ENCODE data around the gene ELMO1. TPM values are rescaled to one million over a fixed set of nuclear protein-coding genes. Genes with fewer than 3 reads are reported as not detected.

Gene ELMO1
- total RNA-seq, 1 donor from 2014 or later, result 151 TPM

- H3K4me1 Mint-ChIP-seq (ENCODE audit: unreplicated experiment), result no peaks in the 10 kb centered on the region
- H3K36me3 Mint-ChIP-seq (ENCODE audit: low read depth, unreplicated experiment), result peaks cover 18% of the 10 kb centered on the region
- DNase-seq (ENCODE audit: low spot score), result no peak
- H3K4me3 Mint-ChIP-seq (ENCODE audit: unreplicated experiment), result no peak overlapping the region
- H3K9me3 Mint-ChIP-seq (ENCODE audit: unreplicated experiment), result no peaks in the 10 kb centered on the region
- TF ChIP-seq CTCF (IDR thresholded peaks at IDR 0.05; ENCODE audit: unreplicated experiment), result no peak
- peaks cover 12% of the 10 kb centered on the region for H3K27me3 Mint-ChIP-seq (ENCODE audit: unreplicated experiment)
- H3K27ac Mint-ChIP-seq (ENCODE audit: unreplicated experiment), result no peak overlapping the region
These were observed 542.8 kb downstream of the ELMO1 start for GRCh38 chr7:36905841-36906240.

GRCh38 chr7:36904802-36905201 is 543.9 kb downstream of the ELMO1 start:
- Mint-ChIP-seq H3K27ac (ENCODE audit: unreplicated experiment) (no peak overlapping the region), H3K36me3 (ENCODE audit: low read depth, unreplicated experiment) (peaks cover 18% of the 10 kb centered on the region), H3K27me3 (ENCODE audit: unreplicated experiment) (peaks cover 17% of the 10 kb centered on the region), H3K9me3 (ENCODE audit: unreplicated experiment) (no peaks in the 10 kb centered on the region), H3K4me3 (ENCODE audit: unreplicated experiment) (no peak overlapping the region), H3K4me1 (ENCODE audit: unreplicated experiment) (no peaks in the 10 kb centered on the region)
- TF ChIP-seq CTCF (IDR thresholded peaks at IDR 0.05; ENCODE audit: unreplicated experiment), result no peak
- DNase-seq (ENCODE audit: low spot score), result no peak

- no peak for DNase-seq (ENCODE audit: low spot score)
- H3K4me3 Mint-ChIP-seq (ENCODE audit: unreplicated experiment), result no peak overlapping the region
- TF ChIP-seq CTCF (IDR thresholded peaks at IDR 0.05; ENCODE audit: unreplicated experiment), result no peak
- H3K4me1 Mint-ChIP-seq (ENCODE audit: unreplicated experiment), result no peaks in the 10 kb centered on the region
- H3K27me3 Mint-ChIP-seq (ENCODE audit: unreplicated experiment), result peaks cover 19% of the 10 kb centered on the region
- H3K27ac Mint-ChIP-seq (ENCODE audit: unreplicated experiment), result no peak overlapping the region
- peaks cover 18% of the 10 kb centered on the region for H3K36me3 Mint-ChIP-seq (ENCODE audit: low read depth, unreplicated experiment)
- H3K9me3 Mint-ChIP-seq (ENCODE audit: unreplicated experiment), result no peaks in the 10 kb centered on the region
These were observed 544.6 kb downstream of the ELMO1 start for GRCh38 chr7:36904101-36904500.

- Mint-ChIP-seq H3K4me3 (ENCODE audit: unreplicated experiment) (no peak overlapping the region), H3K9me3 (ENCODE audit: unreplicated experiment) (no peaks in the 10 kb centered on the region), H3K27ac (ENCODE audit: unreplicated experiment) (peak overlapping the region; percentile 54), H3K36me3 (ENCODE audit: low read depth, unreplicated experiment) (peaks cover 25% of the 10 kb centered on the region), H3K4me1 (ENCODE audit: unreplicated experiment) (no peaks in the 10 kb centered on the region), H3K27me3 (ENCODE audit: unreplicated experiment) (peaks cover 18% of the 10 kb centered on the region)
- TF ChIP-seq CTCF (IDR thresholded peaks at IDR 0.05; ENCODE audit: unreplicated experiment), result no peak
- no peak for DNase-seq (ENCODE audit: low spot score)
These were observed 547.5 kb downstream of the ELMO1 start for GRCh38 chr7:36900988-36901710.

GRCh38 chr7:36898186-36898585 is 550.5 kb downstream of the ELMO1 start:
- Mint-ChIP-seq H3K9me3 (ENCODE audit: unreplicated experiment) (no peaks in the 10 kb centered on the region), H3K4me1 (ENCODE audit: unreplicated experiment) (no peaks in the 10 kb centered on the region), H3K27ac (ENCODE audit: unreplicated experiment) (no peak overlapping the region)

More at GRCh38 chr7:36898186-36898585, 550.5 kb downstream of the ELMO1 start:
- Mint-ChIP-seq H3K27me3 (ENCODE audit: unreplicated experiment) (peaks cover 18% of the 10 kb centered on the region), H3K36me3 (ENCODE audit: low read depth, unreplicated experiment) (peaks cover 29% of the 10 kb centered on the region), H3K4me3 (ENCODE audit: unreplicated experiment) (no peak overlapping the region)
- TF ChIP-seq CTCF (IDR thresholded peaks at IDR 0.05; ENCODE audit: unreplicated experiment), result no peak
- no peak for DNase-seq (ENCODE audit: low spot score)

Measured in endothelial cell (in vitro differentiated cells).